ENCODE measurements around the gene TSG101.
A peak's percentile ranks its signal among the peaks of the same experiment; 100 is the strongest.

Gene TSG101

GRCh38 chr11:18490736-18491485 is 35.8 kb downstream of the TSG101 start:
- no peak for TF ChIP-seq CTCF (IDR thresholded peaks at IDR 0.05; ENCODE audit: extremely low read depth, insufficient read depth, missing control alignments)
- DNase-seq (ENCODE audit: low spot score), result no peak
- in situ Hi-C loops (cut with MboI; ENCODE audit: low pct_unique_long_range_greater_than_20kb, low sequenced_read_pairs, unreplicated experiment), result no loop called here

- in situ Hi-C loops (cut with MboI; ENCODE audit: low pct_unique_long_range_greater_than_20kb, low sequenced_read_pairs, unreplicated experiment), result no loop called here
- no peak for DNase-seq (ENCODE audit: low spot score)
- TF ChIP-seq CTCF (IDR thresholded peaks at IDR 0.05; ENCODE audit: extremely low read depth, insufficient read depth, missing control alignments), result no peak
These were observed 36.4 kb downstream of the TSG101 start for GRCh38 chr11:18490319-18490718.

- in situ Hi-C loops (cut with MboI; ENCODE audit: low pct_unique_long_range_greater_than_20kb, low sequenced_read_pairs, unreplicated experiment), result no loop called here
- peak; percentile 47 for DNase-seq (ENCODE audit: low spot score)
- no peak for TF ChIP-seq CTCF (IDR thresholded peaks at IDR 0.05; ENCODE audit: extremely low read depth, insufficient read depth, missing control alignments)
These were observed 40.7 kb downstream of the TSG101 start for GRCh38 chr11:18485913-18486528.

- in situ Hi-C loops (cut with MboI; ENCODE audit: low pct_unique_long_range_greater_than_20kb, low sequenced_read_pairs, unreplicated experiment), result no loop called here
- no peak for TF ChIP-seq CTCF (IDR thresholded peaks at IDR 0.05; ENCODE audit: extremely low read depth, insufficient read depth, missing control alignments)
- no peak for DNase-seq (ENCODE audit: low spot score)
These were observed 47.7 kb downstream of the TSG101 start for GRCh38 chr11:18479063-18479462.

- in situ Hi-C loops (cut with MboI; ENCODE audit: low pct_unique_long_range_greater_than_20kb, low sequenced_read_pairs, unreplicated experiment), result no loop called here
- DNase-seq (ENCODE audit: low spot score), result no peak
- no peak for TF ChIP-seq CTCF (IDR thresholded peaks at IDR 0.05; ENCODE audit: extremely low read depth, insufficient read depth, missing control alignments)
These were observed 54.2 kb downstream of the TSG101 start for GRCh38 chr11:18472587-18472986.

- DNase-seq (ENCODE audit: low spot score), result peak; percentile 15
- no peak for TF ChIP-seq CTCF (IDR thresholded peaks at IDR 0.05; ENCODE audit: extremely low read depth, insufficient read depth, missing control alignments)
- in situ Hi-C loops (cut with MboI; ENCODE audit: low pct_unique_long_range_greater_than_20kb, low sequenced_read_pairs, unreplicated experiment), result no loop called here
These were observed 54.7 kb downstream of the TSG101 start for GRCh38 chr11:18471995-18472394.

All from GM13977 (cell line).